CD4-positive, alpha-beta T cell (primary cell): ENCODE data around the gene MED12L. TPM values are rescaled to one million over a fixed set of nuclear protein-coding genes. Genes with fewer than 3 reads are reported as not detected.

ENCODE experiments used
- ATAC-seq: fragments of 200-7000 bp; cut with Tn5 transposase; one replicate; pipeline ENCODE4 v1.10.0; 2022; ENCODE audit warnings: mild to moderate bottlenecking; ENCODE audit not compliant: poor library complexity
- CTCF ChIA-PET: fragments of 350-600 bp; sonication (Branson Sonifier 250); formaldehyde crosslinking; loops from one replicate; lab custom pipeline; 2021; ENCODE audit warnings: antibody characterized with exemption, inconsistent platforms; lab: Charles Lee
- POLR2A ChIA-PET: fragments of 350-600 bp; sonication (Branson Sonifier 250); formaldehyde crosslinking; loops from one replicate; lab custom pipeline; 2021; ENCODE audit warnings: antibody characterized with exemption, inconsistent platforms; lab: Charles Lee
- DNase-seq, 14 experiments: peaks; one replicate each; pipeline ENCODE4 v3.0.0-alpha.2; 2013 to 2020; ENCODE audit warnings: mixed read lengths in 2 of 14
- H3K27ac ChIP-seq, 2 donors: one replicate each; pipeline versions ENCODE4 v1.5.1 to v1.7.0; 2013; ENCODE audit warnings: low read length in 2 of 2, low read depth in 1 of 2, mild to moderate bottlenecking in 1 of 2
- H3K27me3 ChIP-seq, 2 experiments: 1 replicate in 1 of 2; 2 replicates in 1 of 2; pipeline versions ENCODE4 v1.6.1 to v1.7.0; 2013; ENCODE audit warnings: low read length in 2 of 2, control low read depth in 1 of 2, mild to moderate bottlenecking in 1 of 2, moderate library complexity in 1 of 2; ENCODE audit not compliant: insufficient read depth in 2 of 2, control insufficient read depth in 1 of 2
- H3K36me3 ChIP-seq: one replicate; pipeline ENCODE4 v1.6.1; 2013; ENCODE audit warnings: low read length, control low read depth; ENCODE audit not compliant: insufficient read depth
- H3K4me1 ChIP-seq: one replicate; pipeline ENCODE4 v1.6.1; 2013; ENCODE audit warnings: low read length, control low read depth; ENCODE audit not compliant: insufficient read depth
- H3K4me3 ChIP-seq: one replicate; pipeline ENCODE4 v1.5.1; 2013; ENCODE audit warnings: mild to moderate bottlenecking, low read length, moderate library complexity
- H3K9me3 ChIP-seq, 2 experiments: 1 replicate in 1 of 2; 2 replicates in 1 of 2; pipeline versions ENCODE4 v1.6.1 to v1.7.0; 2013; ENCODE audit warnings: low read length in 2 of 2, mild to moderate bottlenecking in 2 of 2, control low read depth in 1 of 2, moderate library complexity in 1 of 2; ENCODE audit not compliant: control insufficient read depth in 1 of 2, insufficient read depth in 1 of 2
- H3K27ac Mint-ChIP-seq: one replicate; pipeline ENCODE4 v1.8.0; 2020; ENCODE audit warnings: mixed read lengths
- H3K27me3 Mint-ChIP-seq: one replicate; pipeline ENCODE4 v1.8.0; 2021; ENCODE audit warnings: mixed read lengths
- H3K36me3 Mint-ChIP-seq: one replicate; pipeline ENCODE4 v1.8.0; 2021; ENCODE audit warnings: low read depth, mixed read lengths
- H3K4me1 Mint-ChIP-seq: one replicate; pipeline ENCODE4 v1.8.0; 2021; ENCODE audit warnings: low read depth, mixed read lengths
- H3K4me3 Mint-ChIP-seq: one replicate; pipeline ENCODE4 v1.8.0; 2020; ENCODE audit warnings: mild to moderate bottlenecking, mixed read lengths
- H3K9me3 Mint-ChIP-seq: one replicate; pipeline ENCODE4 v1.8.0; 2020; ENCODE audit warnings: mixed read lengths
- CTCF ChIP-seq: fragments of 200-600 bp; IDR thresholded peaks from one replicate; pipeline ENCODE4 v1.8.0; 2022; ENCODE audit warnings: antibody characterized with exemption, mild to moderate bottlenecking
- intact Hi-C, 2 experiments: fragments of 100-400 bp; cut with DNase I in 1 of 2; cut with micrococcal nuclease in 1 of 2; formaldehyde crosslinking; loops; one replicate each; pipeline versions ENCODE4 v1.15.1 to v1.9.0; 2023 to 2025; cut with DNase I, micrococcal nuclease
- total RNA-seq, 174 experiments: library from RNA in 2 of 174; stranded (reverse) in 2 of 174; gene quantifications; one replicate each; pipeline ENCODE4 v1.2.3 and lab custom pipeline; 2021 to 2026

Gene MED12L
- total RNA-seq, 2 experiments from 2014 or later, result 0.39 to 0.49 TPM

- Mint-ChIP-seq H3K4me3 (no peak overlapping the region), H3K9me3 (no peaks in the 10 kb centered on the region), H3K4me1 (peaks cover 31% of the 10 kb centered on the region), H3K27me3 (no peaks in the 10 kb centered on the region), H3K36me3 (no peaks in the 10 kb centered on the region), H3K27ac (peak overlapping the region; percentile 69)
- TF ChIP-seq CTCF, result no peak
- ChIA-PET POLR2A (interaction anchor here (0.8 to 6.9 kb wide), 7 partner anchors 11 to 419 kb away, joined by 3 to 84 read pairs (median 6); partner anchors contain the start of genes GPR171 and SIAH2), CTCF (interaction anchor here (1.1 kb wide), 1 partner anchor 14 kb away, joined by 3 read pairs; no protein-coding TSS in a partner anchor)
- ATAC-seq (no peak), DNase-seq (no peak)
- Histone ChIP-seq H3K4me1 (peaks cover 20% of the 10 kb centered on the region), H3K36me3 (no peaks in the 10 kb centered on the region), H3K4me3 (no peak overlapping the region), H3K27me3 (no peaks in the 10 kb centered on the region), H3K27ac (no peak overlapping the region), H3K9me3 (no peaks in the 10 kb centered on the region)
- intact Hi-C loops, result no loop called here
These were observed 97.0 kb downstream of the MED12L start for GRCh38 chr3:151182349-151183079.

GRCh38 chr3:151183265-151183671, 97.8 kb downstream of the MED12L start:
- Mint-ChIP-seq H3K9me3 (no peaks in the 10 kb centered on the region), H3K27ac (peak overlapping the region; percentile 69), H3K4me3 (peak overlapping the region; percentile 64), H3K27me3 (no peaks in the 10 kb centered on the region), H3K4me1 (peaks cover 31% of the 10 kb centered on the region), H3K36me3 (no peaks in the 10 kb centered on the region)
- no peaks in the 10 kb centered on the region for H3K9me3 ChIP-seq
- ChIA-PET POLR2A (interaction anchor here (0.8 to 6.9 kb wide), 7 partner anchors 11 to 420 kb away, joined by 3 to 84 read pairs (median 6); partner anchors contain the start of genes GPR171 and SIAH2), CTCF (interaction anchor here (1.1 kb wide), 1 partner anchor 15 kb away, joined by 3 read pairs; no protein-coding TSS in a partner anchor)
- no peaks in the 10 kb centered on the region for H3K36me3 ChIP-seq
- no peaks in the 10 kb centered on the region for H3K27me3 ChIP-seq
- ATAC-seq, result peak; percentile 87
- intact Hi-C loops, result no loop called here
- peak overlapping the region; percentile 17 for H3K4me3 ChIP-seq
- no peak for TF ChIP-seq CTCF
- peak in 4 of 14 experiments; percentile 26 to 62 (median 38) for DNase-seq
- H3K27ac ChIP-seq, result peak overlapping the region in 1 of 2 donors; percentile 33
- peaks cover 20% of the 10 kb centered on the region for H3K4me1 ChIP-seq

DNA sequence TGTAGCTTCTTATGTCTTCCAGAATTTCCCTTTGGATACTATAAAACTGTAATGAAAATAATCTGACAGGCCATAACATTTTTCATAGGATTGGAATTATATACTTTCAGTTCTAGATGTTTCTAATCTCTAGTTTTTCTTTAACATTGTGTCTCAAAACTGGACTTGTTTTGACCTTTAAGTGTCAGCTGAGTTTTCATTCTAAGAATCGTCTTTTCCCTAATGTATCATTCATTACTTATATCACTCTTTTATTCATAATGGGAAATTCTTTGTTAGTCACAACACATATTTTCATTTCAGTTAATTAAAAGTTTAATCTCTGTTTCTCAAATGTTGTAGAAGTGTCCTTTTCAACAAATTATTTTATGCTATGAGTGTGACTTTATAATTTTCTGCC, 105.6 kb downstream of the MED12L start:
- intact Hi-C loops, result loop anchor here in 1 of 2 experiments (5.0 kb wide), 1 partner anchor 1209 kb away; no protein-coding TSS in a partner anchor
- no peak overlapping the region for H3K4me3 Mint-ChIP-seq
- Histone ChIP-seq H3K27me3 (no peaks in the 10 kb centered on the region), H3K9me3 (peaks cover 0 to 4% of the 10 kb centered on the region in 2 experiments), H3K27ac (no peak overlapping the region), H3K36me3 (no peaks in the 10 kb centered on the region), H3K4me3 (no peak overlapping the region), H3K4me1 (peaks cover 6% of the 10 kb centered on the region)
- TF ChIP-seq CTCF, result no peak
- ChIA-PET CTCF (no interaction called here), POLR2A (interaction anchor here (1.5 kb wide), 1 partner anchor 14 kb away, joined by 3 read pairs; no protein-coding TSS in a partner anchor)
- DNase-seq (no peak), ATAC-seq (no peak)
- peaks cover 28% of the 10 kb centered on the region for H3K4me1 Mint-ChIP-seq
- no peaks in the 10 kb centered on the region for H3K27me3 Mint-ChIP-seq
- peaks cover 3% of the 10 kb centered on the region for H3K36me3 Mint-ChIP-seq
- H3K27ac Mint-ChIP-seq, result no peak overlapping the region
- no peaks in the 10 kb centered on the region for H3K9me3 Mint-ChIP-seq
